DOHH2 (cell line): ENCODE measurements around the gene FOXN1.

Experiments
- CTCF ChIP-seq: fragments of 200-600 bp; sonication (generic); IDR thresholded peaks from one replicate; pipeline ENCODE4 v1.5.1; 2014; ENCODE audit warnings: antibody characterized with exemption, mild to moderate bottlenecking, low read depth, low read length; ENCODE audit not compliant: poor library complexity, severe bottlenecking
- EZH2phosphoT487 ChIP-seq: fragments of 200-600 bp; sonication (generic); IDR thresholded peaks from 2 replicates; pipeline ENCODE4 v1.6.1; 2017; ENCODE audit warnings: borderline replicate concordance, mild to moderate bottlenecking, antibody characterized with exemption, low read length, moderate library complexity, mixed read lengths

- no peak for TF ChIP-seq CTCF
- no peak for TF ChIP-seq EZH2phosphoT487
Observed at GRCh38 chr17:28530926-28531325, 24.8 kb downstream of the FOXN1 start.
